CD4-positive, alpha-beta T cell treated with Interleukin-21 for 1 hour (primary cell): ENCODE results near the gene KCNK7.

Experiments
- DNase-seq: peaks from one replicate; pipeline ENCODE4 v3.0.0-alpha.2; 2020

Gene KCNK7

GRCh38 chr11:65610404-65610803 lies 14.8 kb upstream of the KCNK7 start:
- no peak for DNase-seq

- no peak for DNase-seq
These were observed 14.1 kb upstream of the KCNK7 start for GRCh38 chr11:65609665-65610064.

- DNase-seq, result no peak
These were observed 13.6 kb upstream of the KCNK7 start for GRCh38 chr11:65609229-65609628.

- DNase-seq, result no peak
These were observed 12.2 kb upstream of the KCNK7 start for GRCh38 chr11:65607614-65608426.

- DNase-seq, result no peak
These were observed 11.4 kb upstream of the KCNK7 start for GRCh38 chr11:65606876-65607613.

GRCh38 chr11:65604258-65604657 lies 8.7 kb upstream of the KCNK7 start:
- no peak for DNase-seq

GRCh38 chr11:65599955-65600246 lies 4.3 kb upstream of the KCNK7 start:
- no peak for DNase-seq

- DNase-seq, result no peak
These were observed 3.8 kb upstream of the KCNK7 start for GRCh38 chr11:65599216-65599954.

GRCh38 chr11:65598258-65598699 lies 2.7 kb upstream of the KCNK7 start:
- DNase-seq, result no peak

- no peak for DNase-seq
These were observed 920 bp upstream of the KCNK7 start for GRCh38 chr11:65596520-65596919.

GRCh38 chr11:65595131-65595530 lies 469 bp downstream of the KCNK7 start:
- DNase-seq, result no peak

- peak; percentile 54 for DNase-seq
These were observed 1.8 kb downstream of the KCNK7 start for GRCh38 chr11:65593518-65594414.

- no peak for DNase-seq
These were observed 2.6 kb downstream of the KCNK7 start for GRCh38 chr11:65592858-65593517.

- no peak for DNase-seq
These were observed 3.4 kb downstream of the KCNK7 start for GRCh38 chr11:65591939-65592857.

GRCh38 chr11:65590240-65590738 lies 5.3 kb downstream of the KCNK7 start:
- no peak for DNase-seq

GRCh38 chr11:65589444-65590239 lies 6.0 kb downstream of the KCNK7 start:
- peak; percentile 48 for DNase-seq

- DNase-seq, result peak; percentile 85
These were observed 7.2 kb downstream of the KCNK7 start for GRCh38 chr11:65588199-65589054.

GRCh38 chr11:65586676-65587075 lies 8.9 kb downstream of the KCNK7 start:
- no peak for DNase-seq

GRCh38 chr11:65586247-65586630 lies 9.4 kb downstream of the KCNK7 start:
- DNase-seq, result no peak
